Small intestine (tissue), 7 donors: ENCODE measurements around the gene CCDC68. TPM values are rescaled to one million over a fixed set of nuclear protein-coding genes. Genes with fewer than 3 reads are reported as not detected.
A peak's percentile ranks its signal among the peaks of the same experiment; 100 is the strongest.

ENCODE experiments used
- DNase-seq, 2 donors: peaks; one replicate each; pipeline versions ENCODE4 v3.0.0 to v3.0.0-alpha.2; 2013
- FAIRE-seq: peaks from 2 replicates; lab custom pipeline; 2012; peaks lifted over from hg19 to GRCh38; lab: Jason Lieb, UNC
- H3K27ac ChIP-seq, 3 donors: one replicate each; pipeline ENCODE4 v1.5.1; 2013; ENCODE audit warnings: low read length in 2 of 3, mild to moderate bottlenecking in 2 of 3, control low read depth in 1 of 3, inconsistent platforms in 1 of 3, low read depth in 1 of 3, moderate library complexity in 1 of 3
- H3K27me3 ChIP-seq, 3 donors: one replicate each; pipeline ENCODE4 v1.6.1; 2013; ENCODE audit warnings: low read length in 3 of 3, inconsistent platforms in 1 of 3; ENCODE audit not compliant: control insufficient read depth in 3 of 3, insufficient read depth in 3 of 3
- H3K36me3 ChIP-seq, 3 donors: one replicate each; pipeline ENCODE4 v1.6.1; 2013; ENCODE audit warnings: low read length in 3 of 3, inconsistent platforms in 1 of 3, low read depth in 1 of 3, mild to moderate bottlenecking in 1 of 3, moderate library complexity in 1 of 3; ENCODE audit not compliant: control insufficient read depth in 3 of 3, insufficient read depth in 2 of 3
- H3K4me1 ChIP-seq, 3 donors: one replicate each; pipeline ENCODE4 v1.6.1; 2013; ENCODE audit warnings: low read length in 2 of 3, inconsistent platforms in 1 of 3, low read depth in 1 of 3, mild to moderate bottlenecking in 1 of 3, moderate library complexity in 1 of 3; ENCODE audit not compliant: control insufficient read depth in 3 of 3, insufficient read depth in 2 of 3
- H3K4me3 ChIP-seq, 3 donors: one replicate each; pipeline ENCODE4 v1.5.1; 2013; ENCODE audit warnings: low read length in 3 of 3, control low read depth in 1 of 3, inconsistent platforms in 1 of 3, low read depth in 1 of 3, mild to moderate bottlenecking in 1 of 3, moderate library complexity in 1 of 3
- H3K9me3 ChIP-seq, 2 donors: one replicate each; pipeline ENCODE4 v1.6.1; 2013; ENCODE audit warnings: low read depth in 1 of 2, low read length in 1 of 2; ENCODE audit not compliant: control insufficient read depth in 2 of 2, insufficient read depth in 1 of 2
- WGBS, 3 donors: extraction: QIAGEN DNeasy Blood & Tissue Kit; methylation state at CpG; one replicate each; pipeline ENCODE4 v1.1.7; 2013; 5-methylcytosine and 5-hydroxymethylcytosine counted together
- polyA plus RNA-seq, 4 donors: library from polyadenylated mRNA; stranded (reverse) in 3 of 4; unstranded in 1 of 4; fragments of 200-250 nt in 3 of 4; fragments of 120-200 nt in 1 of 4; gene quantifications; one replicate each; pipeline versions ENCODE4 v1.2.1 to v1.2.3, GENCODE V29; 2013
- donor health status: healthy with polysubstance abuse.
- donor health status: control.
- donor health status: control.
- donor health status: Bipolar disorder and iron deficiency.
- donor health status: healthy.

Gene CCDC68
- polyA plus RNA-seq, 4 donors: 11.2 to 40.2 (median 31.6) TPM

DNA sequence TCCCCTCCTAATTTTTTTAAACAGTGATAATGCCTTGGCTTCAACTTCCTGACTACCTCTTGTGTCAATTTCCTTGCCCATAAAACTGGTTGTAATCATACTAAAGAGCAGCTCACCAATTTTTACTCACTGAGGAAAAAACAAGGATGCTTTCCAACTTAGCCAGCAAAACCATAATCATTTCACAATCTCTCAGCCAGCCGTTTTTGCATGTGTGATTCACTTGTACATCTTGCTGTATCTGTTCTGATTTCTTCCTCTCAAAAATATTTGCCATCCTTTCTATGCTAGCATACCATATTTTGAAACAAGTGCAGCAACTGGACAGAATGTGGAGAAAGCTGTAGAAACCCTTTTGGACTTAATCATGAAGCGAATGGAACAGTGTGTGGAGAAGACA lies 70.3 kb downstream of the CCDC68 start:
- Histone ChIP-seq H3K4me1 (no peaks in the 10 kb centered on the region), H3K9me3 (no peaks in the 10 kb centered on the region), H3K36me3 (peaks cover 0 to 4% (median 0%) of the 10 kb centered on the region in 3 donors), H3K4me3 (no peak overlapping the region), H3K27ac (no peak overlapping the region), H3K27me3 (no peaks in the 10 kb centered on the region)
- no peak for FAIRE-seq
- no peak for DNase-seq
- WGBS, 3 donors: 76 to 83% (median 76%) methylated on average over 2 of the region's 2 CpGs

DNA sequence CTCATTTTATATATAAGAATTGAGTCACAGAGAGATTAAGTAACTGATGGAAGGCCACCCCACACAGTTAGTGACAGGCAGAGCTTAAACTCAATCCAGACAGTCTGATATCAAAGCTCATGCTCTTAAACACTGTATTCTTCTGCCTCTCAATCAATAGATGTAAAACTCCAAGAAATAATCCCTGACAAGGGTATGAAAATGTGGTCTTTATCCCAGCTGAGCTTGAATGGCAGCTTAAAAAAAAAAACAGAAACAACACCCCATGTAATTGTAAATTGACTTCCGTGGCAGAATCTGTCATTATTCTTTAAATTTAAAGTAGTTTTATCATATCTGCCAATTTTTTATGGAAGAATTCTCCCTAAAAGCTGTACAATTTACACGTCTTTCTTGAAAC lies 70.9 kb downstream of the CCDC68 start:
- Histone ChIP-seq H3K4me1 (no peaks in the 10 kb centered on the region), H3K27me3 (no peaks in the 10 kb centered on the region), H3K27ac (no peak overlapping the region), H3K36me3 (peaks cover 0 to 4% (median 0%) of the 10 kb centered on the region in 3 donors), H3K4me3 (no peak overlapping the region), H3K9me3 (no peaks in the 10 kb centered on the region)
- 84 to 92% (median 88%) methylated on average over 2 of the region's 2 CpGs for WGBS, 3 donors
- FAIRE-seq (no peak), DNase-seq (no peak)

DNA sequence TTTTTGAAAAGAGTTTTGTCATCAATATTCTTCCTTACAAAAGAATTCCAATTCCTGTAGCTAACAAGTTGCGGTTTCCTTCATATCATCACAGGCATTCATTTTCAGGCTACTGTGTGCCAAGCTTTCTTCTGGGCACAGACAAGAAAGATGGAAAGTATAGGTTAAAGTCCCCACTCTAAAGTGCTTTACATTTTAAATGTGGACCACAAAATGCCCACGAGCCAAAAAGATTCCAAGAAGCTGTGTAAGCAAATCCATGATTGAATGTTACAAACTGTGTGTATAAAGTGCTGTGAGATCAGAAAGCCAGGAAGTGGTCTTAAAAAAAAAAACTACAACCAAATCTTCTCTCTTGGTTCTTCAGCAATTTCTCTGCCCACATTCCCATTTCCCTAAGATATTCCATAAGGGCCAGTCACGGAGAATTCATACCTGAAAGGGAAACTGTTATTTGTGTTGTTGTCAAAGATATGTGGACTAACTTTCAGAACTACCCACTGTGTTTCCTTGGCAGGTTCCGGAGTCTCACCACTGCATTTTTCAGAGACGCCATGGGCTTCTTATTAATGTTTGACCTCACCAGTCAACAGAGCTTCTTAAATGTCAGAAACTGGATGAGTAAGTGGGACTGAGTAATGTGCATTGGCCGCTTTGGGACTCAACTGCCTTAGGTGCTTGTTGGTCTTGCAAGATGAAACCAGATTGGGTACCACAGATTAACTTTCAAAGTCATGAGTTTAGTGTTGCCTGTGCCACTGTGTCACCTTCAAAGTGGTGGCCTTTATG lies 75.3 kb downstream of the CCDC68 start:
- no peak overlapping the region for H3K27ac ChIP-seq
- WGBS, 3 donors: 85 to 87% (median 86%) methylated on average over 6 of the region's 6 CpGs
- H3K36me3 ChIP-seq: peaks cover 0 to 4% (median 0%) of the 10 kb centered on the region in 3 donors
- peaks cover 0 to 21% (median 0%) of the 10 kb centered on the region in 3 donors for H3K4me1 ChIP-seq
- H3K9me3 ChIP-seq: no peaks in the 10 kb centered on the region
- no peak overlapping the region for H3K4me3 ChIP-seq
- no peaks in the 10 kb centered on the region for H3K27me3 ChIP-seq
- FAIRE-seq (no peak), DNase-seq (no peak)

DNA sequence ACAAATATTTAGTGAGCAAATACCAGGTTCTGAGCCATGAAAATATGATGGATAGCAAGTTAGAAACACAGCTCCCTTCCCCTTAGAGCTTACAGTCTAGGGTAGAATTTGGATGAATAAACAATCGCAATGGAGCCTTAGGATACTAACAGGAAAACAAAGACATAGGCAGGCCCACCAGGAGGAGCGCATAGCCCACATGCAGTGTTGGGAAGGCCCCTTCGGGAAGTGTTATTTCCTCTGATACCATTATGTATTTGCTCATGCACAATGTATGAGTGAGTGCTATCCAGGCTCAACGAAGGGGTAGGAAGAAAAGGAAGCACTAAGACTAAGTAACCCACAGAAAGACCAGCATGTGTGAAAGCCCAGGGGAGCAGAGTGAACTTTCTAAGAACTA lies 76.9 kb downstream of the CCDC68 start:
- Histone ChIP-seq H3K9me3 (no peaks in the 10 kb centered on the region), H3K4me1 (peaks cover 0 to 21% (median 0%) of the 10 kb centered on the region in 3 donors), H3K27ac (no peak overlapping the region), H3K4me3 (no peak overlapping the region), H3K27me3 (no peaks in the 10 kb centered on the region), H3K36me3 (peaks cover 0 to 4% (median 0%) of the 10 kb centered on the region in 3 donors)
- DNase-seq: no peak
- FAIRE-seq: no peak
- 79 to 90% (median 89%) methylated on average over 4 of the region's 4 CpGs for WGBS, 3 donors

DNA sequence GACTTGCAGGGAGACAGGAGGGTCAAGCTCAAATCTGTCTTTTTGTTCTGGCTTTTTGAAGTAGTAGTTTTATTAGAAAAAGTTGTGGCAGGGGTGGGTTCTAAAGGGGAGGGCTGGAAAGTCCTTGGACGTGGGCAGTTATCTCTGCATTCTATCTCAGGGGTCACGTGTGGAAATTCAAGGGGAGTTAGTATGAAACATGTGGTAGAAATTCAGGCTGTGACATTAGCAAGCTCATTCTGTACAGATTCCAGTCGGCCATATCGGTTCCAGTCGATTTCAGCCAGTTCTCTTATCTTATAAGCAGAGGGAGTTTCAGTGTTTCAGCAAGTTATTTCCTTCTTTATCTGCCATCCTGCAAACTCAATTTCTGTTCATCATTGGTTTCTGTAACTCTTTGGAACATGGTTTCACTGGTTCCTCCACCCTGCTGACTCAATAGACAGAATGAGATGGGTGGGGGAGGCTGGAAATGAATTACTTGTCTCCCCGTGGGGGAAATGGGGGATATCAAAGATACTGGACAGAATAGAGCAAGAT lies 78.0 kb downstream of the CCDC68 start:
- peaks cover 0 to 4% (median 0%) of the 10 kb centered on the region in 3 donors for H3K36me3 ChIP-seq
- 87 to 90% (median 90%) methylated on average over 6 of the region's 6 CpGs for WGBS, 3 donors
- no peak overlapping the region for H3K4me3 ChIP-seq
- peak overlapping the region in 1 of 3 donors; percentile 5 for H3K27ac ChIP-seq
- no peak for DNase-seq
- H3K9me3 ChIP-seq: no peaks in the 10 kb centered on the region
- no peak for FAIRE-seq
- no peaks in the 10 kb centered on the region for H3K27me3 ChIP-seq
- peaks cover 0 to 21% (median 0%) of the 10 kb centered on the region in 3 donors for H3K4me1 ChIP-seq

DNA sequence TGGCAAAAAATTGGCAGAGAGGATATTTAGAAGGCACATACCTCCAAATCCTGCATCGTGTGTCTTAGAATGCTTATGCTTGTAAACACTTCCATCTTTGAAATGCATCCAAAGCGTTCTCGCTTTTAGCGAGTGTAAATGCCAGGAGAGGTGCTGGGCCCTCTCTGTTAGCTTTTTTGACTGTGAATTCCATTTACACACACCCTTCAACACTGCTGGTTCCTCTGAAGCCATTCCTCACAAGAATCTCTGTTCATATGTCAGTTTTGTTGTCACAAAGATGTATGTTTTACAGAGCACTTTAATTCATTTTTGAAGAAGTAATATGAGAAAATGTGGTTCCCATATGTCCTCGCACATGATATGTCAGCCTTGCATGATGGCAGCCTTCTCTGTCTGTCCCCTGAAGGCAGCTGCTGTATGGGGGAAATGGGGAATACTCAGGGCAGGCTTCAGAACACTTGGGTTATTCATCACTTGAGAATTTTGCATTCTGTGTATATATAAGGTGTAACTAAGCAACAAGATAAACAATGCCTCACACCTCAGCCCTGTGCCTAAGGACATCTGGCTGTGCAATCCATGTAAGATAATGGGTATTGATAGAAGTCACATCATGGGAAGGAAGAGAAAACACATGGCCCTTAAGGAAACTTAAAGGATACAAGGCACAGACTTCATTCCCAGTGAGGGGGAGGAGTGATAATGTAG lies 78.7 kb downstream of the CCDC68 start:
- H3K36me3 ChIP-seq: no peaks in the 10 kb centered on the region
- WGBS, 3 donors: 66 to 77% (median 74%) methylated on average over 5 of the region's 5 CpGs
- H3K27ac ChIP-seq: no peak overlapping the region
- peak; percentile 49 to 61 for DNase-seq
- H3K27me3 ChIP-seq: no peaks in the 10 kb centered on the region
- FAIRE-seq: no peak
- H3K9me3 ChIP-seq: no peaks in the 10 kb centered on the region
- H3K4me1 ChIP-seq: peaks cover 0 to 21% (median 0%) of the 10 kb centered on the region in 3 donors
- H3K4me3 ChIP-seq: no peak overlapping the region

DNA sequence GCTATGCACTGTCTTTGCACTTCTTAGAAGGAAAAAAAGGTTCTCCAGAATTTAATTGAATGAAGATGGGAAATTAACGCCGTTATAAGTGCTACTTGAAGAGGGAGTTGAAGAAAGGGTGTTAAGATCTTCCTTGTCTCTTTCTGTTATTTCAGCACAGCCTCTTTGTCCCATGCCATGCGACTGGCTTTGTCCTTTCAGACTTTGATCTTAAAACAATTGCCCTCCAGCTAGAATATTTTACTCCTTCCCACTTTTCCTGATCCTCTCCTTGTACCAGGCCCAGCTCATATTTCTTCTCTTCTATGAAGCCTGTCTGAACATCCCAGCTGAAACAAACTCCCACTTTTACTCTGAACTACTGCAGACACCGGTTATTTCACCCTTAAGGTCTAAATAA lies 79.6 kb downstream of the CCDC68 start:
- Histone ChIP-seq H3K27me3 (no peaks in the 10 kb centered on the region), H3K27ac (no peak overlapping the region), H3K4me1 (peaks cover 0 to 21% (median 0%) of the 10 kb centered on the region in 3 donors), H3K9me3 (no peaks in the 10 kb centered on the region), H3K36me3 (no peaks in the 10 kb centered on the region), H3K4me3 (no peak overlapping the region)
- DNase-seq: peak in 1 of 2 donors; percentile 23
- FAIRE-seq: no peak
- 54 to 77% (median 68%) methylated on average over 4 of the region's 4 CpGs for WGBS, 3 donors

DNA sequence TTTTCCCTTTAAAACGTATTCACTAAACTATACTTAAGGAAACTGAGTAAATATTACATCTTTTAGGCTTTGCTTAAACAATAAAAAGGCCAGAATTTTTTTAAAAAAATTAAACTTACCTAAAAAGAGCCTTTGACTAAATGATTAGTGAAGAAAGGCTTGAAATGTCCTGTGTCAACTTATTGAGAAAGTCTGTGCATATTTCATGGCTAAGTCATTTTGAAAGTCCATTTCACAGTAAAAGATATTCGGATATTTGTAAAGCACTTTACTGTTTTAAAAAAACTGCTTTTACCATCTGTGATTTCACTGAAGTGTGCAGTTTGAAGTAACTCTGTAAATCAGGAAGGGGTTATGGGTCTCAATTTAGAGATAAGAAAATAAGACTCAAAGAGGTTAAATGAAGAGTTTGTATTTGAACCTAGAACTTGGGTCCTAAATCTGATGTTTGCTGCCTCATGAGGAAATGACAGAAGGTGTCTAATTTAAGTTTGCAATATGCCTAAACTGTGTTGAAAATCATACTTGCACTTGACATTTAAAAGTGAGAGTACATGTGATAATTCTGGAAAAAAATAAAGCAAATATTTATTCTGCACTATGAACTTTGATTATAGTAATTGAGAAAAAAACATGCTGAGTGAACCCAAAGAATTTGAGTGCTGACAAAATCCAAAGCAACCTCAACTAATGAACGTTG lies 80.5 kb downstream of the CCDC68 start:
- no peak overlapping the region for H3K27ac ChIP-seq
- H3K27me3 ChIP-seq: no peaks in the 10 kb centered on the region
- WGBS, 3 donors: 50 to 61% (median 56%) methylated on average over 3 of the region's 3 CpGs
- H3K4me1 ChIP-seq: peaks cover 0 to 24% (median 0%) of the 10 kb centered on the region in 3 donors
- no peak overlapping the region for H3K4me3 ChIP-seq
- H3K9me3 ChIP-seq: no peaks in the 10 kb centered on the region
- DNase-seq (no peak), FAIRE-seq (no peak)
- no peaks in the 10 kb centered on the region for H3K36me3 ChIP-seq
